Left ventricle myocardium superior (tissue), 1 donor: ENCODE data around the gene PREX1. TPM values are rescaled to one million over a fixed set of nuclear protein-coding genes. Genes with fewer than 3 reads are reported as not detected.

Experiments
- ATAC-seq: fragments of 200-7000 bp; cut with Tn5 transposase; one replicate; pipeline ENCODE4 v1.9.1; 2020; ENCODE audit warnings: mild to moderate bottlenecking, moderate library complexity
- DNase-seq: peaks from one replicate; pipeline ENCODE4 v3.0.0-alpha.2; 2020
- intact Hi-C: fragments of 100-400 bp; cut with micrococcal nuclease; formaldehyde crosslinking; loops from one replicate; pipeline ENCODE4 v1.11.0; 2022
- total RNA-seq: library from RNA; stranded (reverse); fragmentation: NEBNext Ultra II Directional; extraction: Animal tissue kit (Norgen Biotek cat#: 25700); gene quantifications from one replicate; pipeline ENCODE4 v1.2.1, GENCODE V29; 2021
- donor health status: DM: no; HTN: yes; CAD: no; lungs with severe emphysema.

The PREX1 gene
- total RNA-seq, 1 donor from 2014 or later = 8.3 TPM

DNA sequence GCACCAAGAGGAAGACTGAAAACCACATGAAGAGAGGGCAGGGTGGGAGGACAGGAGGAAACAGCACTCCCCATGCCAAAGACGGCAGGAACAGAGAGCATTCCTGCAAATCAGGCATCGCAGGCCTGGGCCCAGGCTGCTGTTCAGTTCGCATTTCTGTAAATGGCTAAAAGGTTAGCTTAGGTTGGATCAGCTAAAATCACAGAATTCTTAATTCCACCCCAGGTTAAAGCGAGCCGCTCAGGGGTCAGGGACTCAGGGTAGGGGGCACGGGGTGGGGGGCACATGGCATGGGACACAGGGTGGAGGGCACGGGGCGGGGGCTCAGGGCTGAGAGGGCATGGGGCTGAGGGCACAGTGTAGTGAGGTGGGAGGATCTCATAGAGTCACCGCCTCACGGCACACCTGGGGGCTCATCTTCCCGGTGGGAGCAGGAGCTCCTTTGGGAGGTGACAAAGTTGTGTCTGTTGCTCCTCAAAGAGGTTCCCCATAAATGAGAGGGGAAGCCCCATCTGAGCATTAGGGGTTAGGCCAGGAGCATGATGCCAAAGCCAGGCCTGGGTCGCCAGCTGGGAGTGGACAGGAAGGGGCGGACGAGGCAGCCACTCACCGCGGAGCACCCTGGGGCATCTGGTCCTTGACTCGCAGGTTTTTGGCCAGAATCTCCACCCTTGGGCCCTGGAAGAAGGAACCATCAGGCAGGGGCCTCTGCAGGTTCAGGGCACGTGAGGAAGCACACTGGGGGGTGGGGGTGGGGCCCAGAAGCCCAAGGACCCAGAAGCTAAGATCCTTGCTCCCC is 200.7 kb downstream of the PREX1 start:
- intact Hi-C loops = no loop called here
- DNase-seq = no peak
- ATAC-seq = no peak

DNA sequence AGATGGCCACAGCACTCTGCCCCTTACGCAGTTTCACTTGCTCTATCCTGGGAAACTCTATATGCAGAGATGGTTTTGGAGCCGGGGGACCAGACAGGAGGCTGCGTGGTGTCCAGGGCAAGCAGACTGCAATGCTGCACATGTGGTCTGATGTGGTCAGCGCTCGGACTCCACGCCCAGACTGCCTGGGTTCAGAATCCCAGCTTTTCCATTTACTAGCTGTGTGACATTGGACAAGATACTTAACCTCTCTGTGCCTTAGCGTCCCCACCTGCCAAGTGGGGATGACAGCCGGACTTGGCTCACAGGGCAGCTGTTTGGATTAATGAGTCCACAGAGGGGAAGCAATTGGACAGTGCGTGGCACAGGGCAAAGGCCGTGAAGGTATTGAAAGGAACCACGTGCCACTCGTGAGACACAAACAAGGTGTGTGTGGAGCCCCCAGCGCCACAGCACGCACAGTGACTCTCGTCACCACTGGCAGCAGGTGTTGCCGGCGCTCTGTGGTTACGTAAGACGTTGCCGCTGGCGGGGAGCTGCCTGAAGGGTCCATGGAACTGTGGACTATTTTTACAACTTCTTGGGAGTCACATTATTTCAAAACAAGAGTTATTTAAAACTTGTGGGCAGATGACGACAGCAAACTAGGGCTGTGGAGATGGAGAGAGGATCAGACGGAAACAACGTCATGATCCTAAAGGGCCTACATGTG is 201.4 kb downstream of the PREX1 start:
- ATAC-seq (no peak), DNase-seq (no peak)
- intact Hi-C loops = no loop called here

DNA sequence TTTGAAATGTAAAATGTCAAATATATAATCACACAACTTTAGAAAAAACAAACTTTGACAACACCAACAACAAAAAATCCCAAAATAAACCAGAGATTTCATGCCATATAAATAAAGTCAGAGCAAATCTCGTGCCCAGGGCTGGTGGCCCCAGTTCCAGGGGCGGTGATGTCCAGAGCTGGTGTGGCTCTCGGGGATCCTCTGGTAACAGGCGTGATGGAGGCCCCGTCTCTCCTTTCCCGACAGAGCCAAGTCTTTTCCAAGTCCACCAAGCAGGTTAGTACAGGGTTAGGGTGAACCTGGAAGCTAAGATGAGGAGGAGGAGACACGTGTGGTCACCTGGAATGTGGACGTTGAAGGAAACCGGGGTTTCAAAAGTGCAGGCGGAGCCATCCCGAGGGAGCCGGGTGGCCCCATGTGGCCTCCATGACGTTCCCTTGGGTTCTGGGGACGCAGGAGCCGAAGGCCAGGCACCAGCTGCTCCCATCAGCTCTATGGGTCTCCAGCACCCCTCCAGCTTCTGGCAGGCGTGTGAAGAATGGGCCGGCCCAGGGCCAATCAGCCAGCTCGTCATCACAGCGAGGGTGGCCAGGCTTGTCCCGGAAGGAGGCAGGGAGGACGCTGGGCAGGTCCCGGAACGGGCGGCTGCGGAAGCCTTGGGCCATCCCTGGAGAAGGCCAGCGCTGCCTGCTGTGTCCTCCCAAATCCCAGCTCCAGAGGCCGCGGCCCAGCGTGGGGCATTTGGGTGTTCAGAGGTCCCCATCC is 202.5 kb downstream of the PREX1 start:
- intact Hi-C loops = no loop called here
- DNase-seq = no peak

DNA sequence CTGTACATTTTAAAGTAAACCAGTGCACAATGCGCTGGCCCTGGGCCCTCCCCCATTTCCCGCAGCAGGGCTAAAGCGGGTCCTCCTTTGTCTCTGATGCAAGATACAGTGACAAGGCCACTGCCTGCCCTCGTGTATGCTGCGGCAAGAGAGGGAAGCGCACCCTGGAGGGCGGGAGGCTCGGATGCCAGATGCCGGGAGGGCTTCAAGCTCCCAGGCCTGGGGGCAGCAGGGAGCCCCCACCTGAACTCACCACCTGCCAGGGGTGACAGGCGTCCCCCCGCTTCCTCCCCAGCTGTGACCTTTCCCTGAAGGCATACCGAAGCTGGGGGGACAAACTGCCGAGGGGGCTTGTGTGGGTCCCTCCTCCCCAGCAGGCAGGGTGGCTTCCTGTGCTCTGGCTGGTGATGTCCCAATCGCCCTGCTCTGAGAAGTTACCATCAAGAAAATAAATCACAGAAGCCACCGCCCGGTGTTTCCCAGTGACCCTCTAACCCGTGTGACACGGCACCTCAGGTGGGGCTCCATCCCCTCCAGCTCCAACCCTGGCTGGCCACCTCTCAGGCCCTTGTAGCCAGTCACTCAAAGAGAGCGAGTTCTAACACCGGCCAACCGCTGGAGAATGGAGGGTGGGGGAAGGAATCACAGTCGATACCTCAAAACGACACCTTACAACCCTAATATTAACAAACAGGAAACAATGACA is 203.3 kb downstream of the PREX1 start:
- no peak for DNase-seq
- ATAC-seq = no peak
- intact Hi-C loops = loop anchor here (5.0 kb wide), 1 partner anchor 962 kb away; no protein-coding TSS in a partner anchor

More for the DNA sequence above, 202.5 kb downstream of the PREX1 start:
- ATAC-seq = no peak

DNA sequence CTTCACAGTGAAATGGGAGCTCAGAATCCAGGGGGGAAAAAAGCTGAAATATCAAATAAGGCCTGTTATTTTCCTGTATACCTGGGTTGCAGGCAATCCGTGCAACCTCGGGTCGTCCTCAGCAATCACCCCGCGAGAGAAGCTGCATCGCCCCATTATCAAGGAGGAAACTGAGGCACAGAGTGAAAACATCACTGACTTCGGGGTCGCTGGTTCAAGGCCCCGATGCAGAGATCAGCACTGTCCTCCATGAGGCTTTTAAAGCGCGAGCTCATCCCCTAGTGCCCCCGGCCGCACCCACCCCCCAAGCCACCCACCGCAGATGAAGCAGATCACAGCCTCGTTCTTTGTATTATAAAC is 203.9 kb downstream of the PREX1 start:
- intact Hi-C loops = loop anchor here (5.0 kb wide), 1 partner anchor 962 kb away; no protein-coding TSS in a partner anchor

DNA sequence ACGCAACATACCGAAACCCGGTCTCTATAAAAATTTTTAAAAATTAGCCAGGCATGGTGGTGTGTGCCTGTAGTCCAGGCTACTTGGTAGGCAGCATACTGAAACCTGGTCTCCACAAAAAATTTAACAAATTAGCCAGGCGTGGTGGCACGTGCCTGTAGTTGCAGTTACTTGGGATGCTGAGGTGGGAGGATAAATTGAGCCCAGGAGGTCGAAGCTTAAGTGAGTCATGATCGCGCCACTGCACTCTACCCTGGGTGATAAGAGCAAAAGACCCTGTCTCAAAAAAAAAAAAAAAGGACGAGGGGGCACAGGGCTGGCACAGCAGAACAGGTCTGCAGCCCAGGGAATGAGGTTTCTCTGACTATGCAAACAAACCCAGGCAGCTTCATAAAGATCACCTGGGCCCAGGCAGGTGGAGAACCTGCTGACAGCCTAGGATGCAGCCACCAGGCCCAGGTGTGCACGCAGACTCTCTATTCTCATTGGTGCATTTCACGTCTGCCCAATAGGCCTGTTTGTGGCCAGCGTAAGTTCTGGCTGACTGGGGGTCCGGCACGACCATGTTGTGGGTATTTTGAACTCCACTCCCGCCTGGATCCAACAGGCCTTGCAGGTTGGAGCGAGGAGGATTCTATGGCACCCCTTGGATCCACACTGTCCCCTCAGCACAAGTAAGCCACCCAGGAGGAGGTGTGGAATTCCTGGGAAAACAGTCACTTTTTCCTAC is 204.5 kb downstream of the PREX1 start:
- intact Hi-C loops = loop anchor here (5.0 kb wide), 1 partner anchor 961 kb away; no protein-coding TSS in a partner anchor
- ATAC-seq (no peak), DNase-seq (no peak)

More for the DNA sequence above, 203.9 kb downstream of the PREX1 start:
- ATAC-seq (no peak), DNase-seq (no peak)

DNA sequence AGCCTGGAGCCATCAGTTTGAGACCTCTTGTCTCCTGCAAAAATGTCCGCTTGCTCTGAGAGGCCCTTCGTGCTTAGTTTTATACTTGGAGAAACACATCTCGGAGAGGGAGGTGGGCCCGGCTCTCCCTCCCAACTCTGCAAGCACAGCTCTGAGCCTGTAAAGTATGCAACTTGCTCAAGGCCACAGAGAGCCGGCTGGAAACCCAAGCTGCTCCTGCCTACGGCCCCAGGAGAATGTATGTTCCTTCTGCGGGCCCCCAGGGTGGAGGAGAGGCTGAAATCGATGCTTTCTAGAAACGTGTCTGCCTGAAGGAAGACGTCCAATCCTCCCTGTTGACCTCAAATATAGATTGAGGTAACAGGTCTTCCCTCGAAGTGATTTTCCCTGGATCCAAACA is 205.4 kb downstream of the PREX1 start:
- intact Hi-C loops = loop anchor here (5.0 kb wide), 1 partner anchor 960 kb away; no protein-coding TSS in a partner anchor
- ATAC-seq = no peak
- no peak for DNase-seq

DNA sequence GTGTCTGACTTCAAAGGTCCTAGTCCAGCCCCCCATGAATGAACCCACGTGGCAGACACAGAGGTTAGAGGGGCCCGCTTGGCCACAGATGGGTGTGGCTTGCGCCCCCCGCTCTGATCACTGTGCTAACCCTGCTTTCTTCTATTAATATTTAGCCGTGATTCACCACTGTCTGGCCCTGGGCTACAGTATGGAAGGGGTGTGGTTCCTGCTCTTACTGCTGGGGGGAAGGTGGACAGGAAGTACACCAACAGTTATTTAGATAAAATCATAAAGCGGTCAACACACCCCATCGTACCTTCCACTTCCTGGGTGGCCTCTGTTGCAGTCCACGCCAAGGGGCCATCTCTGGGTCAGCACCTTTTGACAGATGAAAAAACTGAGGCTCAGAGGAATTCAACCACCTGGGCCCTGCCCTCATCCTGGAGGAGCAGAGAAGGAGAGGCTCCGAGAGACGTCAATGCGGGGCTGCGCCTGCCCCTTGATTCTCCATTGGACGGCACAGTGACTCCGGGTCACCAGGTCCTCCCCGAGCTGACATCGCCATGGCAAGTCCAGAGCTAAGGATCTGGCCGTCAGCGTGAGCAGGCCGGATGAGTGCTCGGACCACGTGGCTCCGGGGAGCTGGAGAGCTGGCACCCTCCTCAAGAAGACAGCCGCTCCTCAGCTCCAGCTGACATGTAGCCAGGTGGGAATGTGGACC is 206.3 kb downstream of the PREX1 start:
- ATAC-seq = no peak
- no peak for DNase-seq
- intact Hi-C loops = loop anchor here (5.0 kb wide), 1 partner anchor 959 kb away; no protein-coding TSS in a partner anchor

DNA sequence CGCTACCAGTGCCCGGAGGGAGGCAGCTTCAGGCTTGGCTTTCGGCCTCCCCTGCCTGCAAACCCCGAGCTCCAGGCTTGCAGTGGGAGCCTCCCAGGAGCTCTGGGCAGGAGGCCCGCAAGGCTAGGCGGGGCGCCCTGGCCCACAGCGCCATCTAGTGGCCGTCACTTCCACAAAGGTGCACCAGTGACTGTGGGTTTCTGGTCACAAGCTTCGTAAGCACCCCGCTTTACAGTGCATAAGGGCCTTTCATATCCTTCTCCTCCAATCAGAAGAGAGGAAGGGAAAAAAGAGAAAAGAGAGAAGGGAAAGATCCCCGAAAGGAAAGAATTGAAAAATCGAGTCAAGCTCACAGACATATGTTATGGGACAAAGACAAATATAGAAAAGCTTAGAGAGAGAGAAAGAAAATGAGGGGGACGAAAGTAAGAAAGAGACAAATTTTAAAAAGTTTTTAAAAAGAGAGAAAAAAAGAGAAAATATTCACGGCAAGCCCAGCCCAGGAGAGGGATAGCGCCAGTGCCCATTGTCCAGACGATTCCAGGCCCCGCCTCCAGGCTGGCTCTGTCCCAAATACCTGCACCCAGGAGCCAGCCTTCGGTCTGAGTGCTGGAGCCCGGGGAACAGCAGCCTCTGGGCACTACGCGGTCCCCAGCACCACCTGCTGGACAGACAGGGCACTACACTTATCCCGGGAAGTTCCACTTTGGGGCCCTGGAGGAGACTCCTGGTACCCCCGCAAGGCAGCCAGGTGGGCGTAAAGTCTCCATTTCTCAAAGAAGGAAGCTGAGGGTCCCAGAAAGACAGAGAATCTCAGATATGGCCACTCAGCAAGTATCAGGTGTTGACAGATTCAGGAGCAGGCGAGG is 207.1 kb downstream of the PREX1 start:
- ATAC-seq (peak; percentile 94), DNase-seq (peak; percentile 94)
- intact Hi-C loops = loop anchor here (5.0 kb wide), 1 partner anchor 958 kb away; no protein-coding TSS in a partner anchor

DNA sequence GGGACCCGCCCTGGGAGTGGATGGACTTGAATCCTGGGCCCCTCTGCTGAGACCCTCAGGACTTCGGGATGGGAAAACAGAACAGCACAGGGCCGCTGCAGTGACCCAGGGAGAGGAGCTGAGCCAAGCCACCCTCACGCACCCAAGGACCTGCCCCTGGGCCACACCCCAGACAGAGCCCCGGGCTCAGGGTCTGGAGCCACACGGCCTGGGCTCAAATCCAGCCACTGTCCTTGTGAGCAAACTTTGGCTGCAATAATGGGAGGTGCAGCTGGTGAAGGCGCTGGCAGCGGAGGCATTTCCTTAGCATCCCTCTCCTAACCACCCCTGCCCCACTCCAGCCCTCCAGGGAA is 207.7 kb downstream of the PREX1 start:
- DNase-seq = no peak
- peak; percentile 31 for ATAC-seq
- intact Hi-C loops = loop anchor here (5.0 kb wide), 1 partner anchor 958 kb away; no protein-coding TSS in a partner anchor

DNA sequence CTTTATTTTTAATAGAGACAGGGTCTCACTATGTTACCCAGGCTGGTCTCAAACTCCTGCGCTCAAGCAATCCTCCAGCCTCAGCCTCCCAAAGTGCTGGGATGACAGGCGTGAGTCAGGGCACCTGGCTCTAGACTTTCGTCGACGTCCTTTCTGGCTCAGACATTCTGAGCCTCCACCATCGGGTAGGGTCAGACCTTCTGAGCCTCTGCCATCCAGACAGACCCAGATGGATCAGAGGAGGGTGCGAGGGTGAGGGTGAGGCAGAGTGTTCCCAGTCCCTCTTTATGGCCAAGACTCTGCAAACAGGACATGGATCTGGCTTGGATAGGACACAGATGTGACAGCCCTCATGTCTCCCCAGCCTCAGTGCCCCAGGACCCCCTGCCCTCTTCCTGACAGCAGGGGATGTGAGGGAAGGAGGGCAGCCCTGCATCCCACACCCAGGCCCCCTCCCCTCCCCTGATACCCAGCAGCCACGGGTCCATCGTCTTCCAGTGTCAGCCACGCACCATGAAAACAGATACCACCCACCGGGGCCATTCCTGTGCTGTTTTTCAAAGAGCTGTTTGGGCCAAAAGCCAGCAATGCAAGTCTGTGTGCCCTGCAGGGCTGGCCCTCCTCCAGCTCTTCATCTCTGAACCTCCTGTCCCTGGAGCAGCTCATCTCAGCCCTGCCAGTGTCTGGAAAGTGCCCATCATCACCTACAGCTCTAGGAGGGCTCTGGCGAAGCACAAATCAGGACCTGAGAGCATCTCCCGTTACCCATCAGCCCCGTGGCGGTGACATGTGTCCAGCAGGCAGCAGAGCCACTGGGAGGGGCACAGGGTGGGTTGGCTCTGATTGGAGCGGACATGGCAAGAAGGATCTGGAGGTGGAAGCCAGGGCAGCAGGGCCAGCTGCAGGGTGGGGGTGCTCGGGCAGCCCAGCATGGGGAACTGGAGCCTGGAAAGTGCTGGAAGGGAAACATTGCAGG is 208.4 kb downstream of the PREX1 start:
- intact Hi-C loops = loop anchor here (5.0 kb wide), 1 partner anchor 957 kb away; no protein-coding TSS in a partner anchor
- peak; percentile 74 for ATAC-seq

DNA sequence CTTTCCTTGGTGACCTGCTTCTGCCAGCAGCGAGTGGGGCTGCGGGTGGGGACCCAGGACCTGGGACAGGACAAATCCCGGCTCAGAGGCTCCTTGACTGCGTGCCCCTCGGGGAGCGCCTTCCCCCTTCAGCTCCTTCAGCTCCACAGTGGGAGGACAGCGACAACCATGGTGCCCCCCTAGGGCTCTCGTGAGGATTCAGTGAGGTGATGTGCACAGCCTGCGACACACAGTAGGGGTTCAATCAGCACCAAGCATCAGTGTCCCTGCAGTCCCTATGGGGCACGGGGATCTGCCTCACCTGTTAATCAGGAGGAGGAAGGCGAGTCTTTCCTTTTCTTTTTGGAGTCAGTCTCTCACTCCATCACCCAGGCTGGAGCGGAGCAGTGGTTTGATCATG is 209.2 kb downstream of the PREX1 start:
- ATAC-seq (no peak), DNase-seq (no peak)
- intact Hi-C loops = no loop called here

More for the DNA sequence above, 208.4 kb downstream of the PREX1 start:
- DNase-seq = peak; percentile 68

DNA sequence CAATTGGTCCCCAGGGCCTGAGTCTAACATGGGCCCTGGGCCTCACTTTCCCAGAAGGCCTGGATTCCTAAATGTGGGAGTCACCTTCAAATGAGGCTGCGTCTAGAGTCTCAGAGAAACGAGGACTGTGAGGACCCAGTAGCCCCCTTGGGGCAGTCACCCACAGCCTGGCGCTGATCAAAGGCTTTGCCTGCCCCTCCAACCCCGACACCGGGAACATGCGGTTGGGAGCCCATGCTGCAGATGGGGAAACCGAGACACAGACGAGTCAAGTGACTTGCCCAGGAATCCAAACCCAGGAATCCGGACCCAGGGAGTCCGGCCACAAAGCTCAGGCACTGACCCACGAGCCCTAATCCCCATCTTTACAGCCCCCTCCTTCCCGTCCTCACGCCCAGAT is 209.7 kb downstream of the PREX1 start:
- intact Hi-C loops = no loop called here
- ATAC-seq (no peak), DNase-seq (no peak)

DNA sequence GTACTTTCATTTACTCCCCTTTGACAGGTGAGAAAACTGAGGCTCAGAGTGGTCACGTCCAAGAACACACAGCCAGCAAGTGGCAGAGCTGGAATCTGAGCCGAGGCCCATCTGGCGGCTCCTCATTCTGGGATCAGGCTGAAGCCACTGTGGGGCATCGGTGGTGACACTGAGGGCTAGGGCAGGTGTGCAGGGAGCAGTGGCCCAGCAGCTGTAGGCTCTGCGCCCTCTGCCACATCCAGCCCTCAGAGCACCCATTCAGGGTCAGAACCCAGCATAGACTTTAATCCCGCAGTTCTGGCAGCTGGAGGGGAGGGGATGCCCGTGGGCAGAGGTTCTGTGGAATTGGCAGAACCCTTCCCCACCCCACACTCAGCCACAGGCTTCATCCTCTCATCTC is 210.3 kb downstream of the PREX1 start:
- ATAC-seq = no peak
- DNase-seq = no peak
- intact Hi-C loops = no loop called here

DNA sequence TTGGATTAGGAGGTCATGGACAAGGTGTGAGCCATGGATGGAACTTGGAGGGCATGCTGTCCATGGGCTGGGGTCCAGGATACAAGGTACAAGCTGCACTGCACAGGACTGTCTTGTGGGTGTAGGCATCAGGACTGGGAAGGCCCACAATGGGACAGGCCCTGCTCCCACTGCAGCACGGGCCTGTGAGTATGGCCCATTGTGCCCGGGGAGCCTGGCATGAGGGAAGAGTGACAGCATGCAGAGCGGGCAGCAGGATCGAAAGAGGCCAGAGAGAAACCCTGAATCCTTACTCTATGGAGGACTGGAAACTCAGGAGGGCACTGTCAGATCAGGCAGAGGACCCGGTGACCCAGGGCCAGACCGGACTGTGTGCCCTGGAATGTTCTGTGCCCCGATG is 211.3 kb downstream of the PREX1 start:
- ATAC-seq (no peak), DNase-seq (no peak)
- intact Hi-C loops = no loop called here

DNA sequence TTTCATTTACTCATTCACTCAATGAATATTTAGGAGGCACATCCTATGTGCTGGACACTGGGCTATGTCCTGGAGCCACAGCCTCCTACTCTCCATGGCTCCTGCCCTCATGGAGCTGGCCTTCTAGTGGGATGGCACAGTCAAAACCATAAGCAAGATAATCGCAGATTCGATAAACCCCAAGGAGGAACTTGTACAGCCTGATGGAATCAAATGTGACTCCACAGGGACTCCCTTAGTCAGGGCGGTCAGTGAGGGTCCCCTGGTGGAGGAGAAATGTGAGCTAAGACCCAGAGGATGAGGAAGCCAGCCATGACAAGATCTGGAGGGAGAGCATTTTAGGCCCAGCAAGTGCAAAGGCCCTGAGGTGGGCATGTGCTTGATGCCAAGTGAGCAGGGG is 211.9 kb downstream of the PREX1 start:
- DNase-seq (no peak), ATAC-seq (no peak)
- intact Hi-C loops = no loop called here
